Measurements from ENCODE around the gene CEMIP. TPM values are rescaled to one million over a fixed set of nuclear protein-coding genes. Genes with fewer than 3 reads are reported as not detected.

The CEMIP gene
- total and polyA plus RNA-seq, 2 of the 8 experiments (the other 6 are each of a cell fraction or from before 2014, with no cell fraction given), result 0.11 to 0.60 TPM

DNA sequence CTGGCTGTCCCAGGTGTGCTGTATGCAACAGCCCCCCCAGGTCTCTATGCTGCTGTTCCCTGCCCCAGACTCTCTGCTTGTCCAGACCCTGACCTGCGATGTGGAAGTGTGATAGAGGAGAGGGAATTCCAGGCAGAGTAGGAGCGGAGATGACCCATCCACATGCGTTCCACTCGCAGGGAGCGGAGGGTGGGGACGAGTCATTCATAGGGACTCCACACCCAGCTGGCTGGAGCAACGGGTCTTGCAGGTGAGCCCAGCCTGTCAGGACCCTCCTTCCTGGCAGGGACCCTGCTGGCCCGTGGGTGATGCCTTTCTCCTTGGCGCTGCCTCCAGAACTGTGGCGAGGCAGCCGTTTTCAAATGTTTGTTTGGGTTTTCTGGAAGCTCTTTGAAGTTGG, 58.8 kb downstream of the CEMIP start (continued):
- TF ChIP-seq KDM1A (IDR thresholded peaks at IDR 0.05; ENCODE audit: borderline replicate concordance, low read length), result no peak
- TF ChIP-seq CHD1 (IDR thresholded peaks at IDR 0.05; ENCODE audit: low read depth, low read length), result no peak
- no peak for TF ChIP-seq SUZ12 (IDR thresholded peaks at IDR 0.05; ENCODE audit: low read length)
- no peak for TF ChIP-seq PHF8 (conservative IDR thresholded peaks at IDR 0.05; ENCODE audit: low read depth, low read length)
